GM21576 (cell line): ENCODE data around the gene INPP5E.

Source experiments
- ATAC-seq: cut with Tn5 transposase; IDR thresholded peaks from one replicate; pipeline ENCODE4 v1.9.1; 2021; ENCODE audit warnings: mild to moderate bottlenecking, moderate library complexity; ENCODE audit not compliant: unreplicated experiment

INPP5E gene

GRCh38 chr9:136391737-136392537 lies 47.7 kb downstream of the INPP5E start:
- no peak for ATAC-seq

DNA sequence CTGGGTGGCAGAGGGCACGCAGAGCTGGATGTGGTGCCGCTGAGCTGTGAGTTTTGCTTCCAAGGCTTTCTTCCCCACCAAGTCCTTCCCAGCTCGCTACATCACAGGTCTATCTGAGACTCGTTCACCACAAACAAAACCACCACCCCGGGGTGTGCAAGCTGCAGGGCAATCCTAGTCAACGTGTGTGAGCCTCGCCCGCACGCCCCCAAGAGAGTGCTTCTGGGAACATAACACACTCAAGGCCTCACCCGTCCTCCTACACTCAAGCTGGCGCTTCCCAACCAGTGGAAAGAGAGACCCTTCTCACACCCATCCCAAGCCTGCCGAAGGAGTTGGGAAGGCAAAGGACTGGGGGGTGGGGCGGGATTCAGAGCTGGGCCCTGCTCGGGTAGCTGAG lies 50.2 kb downstream of the INPP5E start:
- no peak for ATAC-seq

DNA sequence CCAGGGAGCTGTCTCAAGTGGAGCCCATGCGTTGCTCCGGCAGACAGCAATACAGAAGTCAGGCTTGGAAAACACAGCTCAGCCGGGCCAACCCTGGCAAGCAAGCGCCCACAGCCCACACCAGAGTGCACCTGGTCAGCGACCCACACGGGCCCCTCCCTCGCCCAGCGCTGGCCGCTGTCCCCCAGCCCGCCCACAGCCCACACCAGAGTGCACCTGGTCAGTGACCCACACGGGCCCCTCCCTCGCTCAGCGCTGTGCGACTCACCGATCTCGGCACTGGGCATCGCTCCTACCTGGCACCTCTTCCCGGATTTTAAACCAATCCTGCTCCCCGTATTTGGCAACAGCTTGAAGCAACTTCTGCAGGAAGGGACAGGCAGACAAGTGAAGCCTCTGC lies 52.4 kb downstream of the INPP5E start:
- ATAC-seq, result no peak

DNA sequence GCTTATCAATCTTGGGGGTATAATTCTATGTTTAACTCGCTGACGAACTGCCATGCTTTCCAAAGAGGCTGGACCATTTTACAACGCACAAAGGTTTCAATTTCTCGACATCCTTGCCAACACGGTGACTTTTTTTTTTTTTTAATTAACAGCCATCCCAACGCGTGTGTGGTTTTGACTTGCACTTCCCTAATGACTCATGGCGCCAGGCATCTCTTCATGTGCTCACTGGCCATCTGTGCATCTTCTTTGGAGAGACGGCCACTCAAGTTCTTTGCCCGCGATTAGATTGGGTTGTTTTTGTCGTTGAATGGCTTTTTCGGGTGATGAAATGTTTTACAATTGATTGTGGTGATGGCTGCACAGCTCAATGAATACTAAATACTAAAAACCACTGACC lies 53.6 kb downstream of the INPP5E start:
- ATAC-seq, result no peak

DNA sequence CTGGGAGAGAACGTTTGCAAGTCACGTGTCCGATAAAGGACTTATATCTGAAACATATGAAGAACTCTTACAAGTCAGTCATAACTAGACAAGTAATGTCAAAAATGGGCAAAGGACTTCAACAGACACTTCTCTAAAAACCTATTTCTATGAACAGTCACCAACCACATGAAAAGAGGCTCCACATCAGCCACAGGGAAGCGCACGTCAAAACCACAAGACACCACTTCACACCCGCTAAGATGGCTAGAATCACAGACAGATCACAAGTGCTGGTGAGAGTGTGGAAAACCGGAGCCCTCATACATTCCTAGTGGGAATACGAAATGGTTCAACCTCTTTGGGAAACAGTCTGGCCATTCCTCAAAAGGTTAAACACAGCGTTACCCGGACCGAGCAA lies 54.6 kb downstream of the INPP5E start:
- no peak for ATAC-seq

DNA sequence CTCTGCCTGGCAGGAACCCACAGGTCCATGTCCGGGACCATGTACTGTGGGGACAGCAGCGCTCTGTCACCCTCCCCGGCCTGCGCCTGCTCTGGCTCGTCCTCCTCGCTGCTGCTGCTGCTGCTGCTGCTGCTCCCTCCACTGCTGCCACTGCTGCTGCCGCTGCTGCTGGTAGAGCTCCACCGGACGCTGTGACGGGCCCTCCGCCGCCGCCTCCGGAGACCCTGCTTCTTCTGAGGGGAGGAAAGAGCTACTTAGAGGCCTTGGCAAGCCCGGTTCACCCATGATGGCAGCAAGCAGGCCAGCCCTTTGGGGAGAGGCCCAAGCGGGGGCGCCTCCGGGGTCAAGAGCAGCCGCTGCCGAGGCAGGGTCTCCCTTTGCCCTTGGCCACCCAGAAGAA lies 56.2 kb downstream of the INPP5E start:
- ATAC-seq, result no peak

DNA sequence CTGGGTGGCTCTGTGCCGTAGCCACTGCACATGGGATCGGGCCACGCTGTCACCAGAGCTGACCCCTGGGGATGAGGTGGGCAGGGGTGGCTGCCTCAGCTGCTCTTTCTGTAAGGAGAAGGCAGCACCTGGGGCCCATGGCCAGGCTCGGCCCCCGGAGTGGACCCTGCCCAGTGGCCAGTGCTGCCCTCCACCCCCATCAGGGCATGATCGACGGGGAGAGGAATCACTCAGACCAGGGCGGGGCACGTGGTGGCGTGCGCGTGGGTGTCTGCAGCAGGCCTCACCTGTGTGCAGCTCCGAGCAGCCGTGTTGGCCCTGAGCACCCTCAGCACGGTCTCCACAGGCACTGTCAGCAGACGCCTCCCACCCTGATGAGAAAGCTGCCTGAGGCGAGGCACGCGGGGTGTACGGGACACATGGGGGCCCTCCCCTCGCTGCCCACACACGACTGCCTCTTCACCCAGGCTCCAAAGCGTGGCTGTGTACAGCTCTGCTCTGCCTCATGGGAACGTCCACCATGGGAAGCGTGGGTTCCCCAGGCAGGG lies 57.6 kb downstream of the INPP5E start:
- no peak for ATAC-seq

DNA sequence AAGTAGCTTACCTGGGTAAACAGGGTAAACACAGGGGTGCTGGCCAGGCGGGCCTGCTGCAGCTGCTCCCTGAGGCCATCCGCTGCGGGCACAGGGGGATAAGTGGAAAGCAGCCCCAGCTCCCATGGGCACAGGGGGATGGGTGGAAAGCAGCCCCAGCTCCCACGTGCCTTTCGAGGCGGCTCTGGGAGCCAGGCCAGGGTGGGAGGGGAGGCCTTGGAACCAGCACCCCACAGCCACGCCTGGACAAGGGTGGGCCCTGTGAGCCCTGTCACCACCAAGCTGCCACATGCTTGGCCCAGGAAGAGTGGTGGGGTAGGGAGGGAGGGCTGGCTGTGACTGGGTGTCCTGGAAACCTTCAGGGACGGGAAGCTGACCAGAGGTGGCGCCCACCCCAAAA lies 58.3 kb downstream of the INPP5E start:
- ATAC-seq, result no peak

- ATAC-seq, result no peak
Observed at GRCh38 chr9:136380381-136380780, 59.3 kb downstream of the INPP5E start.

DNA sequence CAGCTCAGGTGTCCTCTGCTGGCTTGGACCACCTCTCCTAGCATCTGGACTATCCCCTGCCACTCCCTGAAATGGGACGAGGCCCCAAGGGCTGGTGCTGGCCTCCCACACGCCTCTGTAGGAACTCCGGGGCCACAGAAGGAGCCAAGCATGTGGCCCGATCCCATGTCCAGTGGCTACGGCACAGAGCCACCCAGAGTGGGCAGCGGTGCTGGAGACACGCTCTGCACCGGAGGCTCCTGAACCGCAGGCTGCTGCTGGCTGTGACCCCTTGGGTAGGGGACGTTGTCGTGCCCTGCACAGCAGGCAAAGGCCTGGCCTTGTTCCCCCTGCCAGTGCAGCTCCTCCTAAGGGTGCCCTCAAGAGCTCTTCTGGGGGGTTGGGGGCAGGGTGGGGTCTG lies 59.8 kb downstream of the INPP5E start:
- no peak for ATAC-seq

DNA sequence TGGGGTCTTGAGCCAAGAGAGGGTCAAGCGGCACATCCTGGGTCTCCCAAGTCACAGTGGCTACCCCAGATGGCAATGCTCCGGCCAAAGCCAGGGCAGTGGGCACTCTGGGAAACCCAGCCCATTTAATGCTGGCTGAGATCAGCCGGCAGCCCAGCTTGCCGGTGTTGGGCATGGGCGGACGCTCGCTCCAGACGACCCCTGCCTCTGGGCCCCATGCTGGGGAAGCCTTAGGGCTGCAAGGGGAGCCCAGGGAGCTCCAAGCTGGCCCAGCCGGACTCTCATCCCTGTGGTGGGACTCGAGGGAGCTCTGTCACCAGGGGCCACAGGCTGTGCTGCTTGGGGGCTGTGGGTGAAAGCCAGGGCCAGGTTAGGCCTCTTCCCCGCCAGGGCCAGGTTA lies 60.2 kb downstream of the INPP5E start:
- no peak for ATAC-seq

DNA sequence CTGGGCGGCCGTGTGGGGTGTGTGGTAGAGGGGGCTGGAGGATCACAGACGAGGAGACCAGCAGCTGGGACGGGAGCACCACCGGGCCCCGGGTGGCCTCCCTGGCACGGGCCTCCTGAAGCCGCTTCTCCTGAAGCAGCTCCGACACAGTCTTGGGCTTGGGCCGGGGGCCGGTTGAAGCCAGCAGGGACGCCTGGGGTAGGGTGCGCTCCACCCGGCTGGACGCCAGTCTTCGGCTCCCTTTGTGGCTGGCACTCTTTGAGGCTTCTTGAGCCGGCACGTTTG lies 60.7 kb downstream of the INPP5E start:
- no peak for ATAC-seq
